HUES64 (cell line): ENCODE results near the gene GPR12.
"Not testable (repeated sequence)": the region's sequence is repeated elsewhere in the genome, so short reads cannot be mapped to it uniquely, and the experiment has no call there.

Source experiments
- H3K27ac ChIP-seq: 2 replicates; pipeline ENCODE4 v1.7.0; 2013; ENCODE audit warnings: low read depth, low read length, inconsistent platforms
- H3K27me3 ChIP-seq: 2 replicates; pipeline ENCODE4 v1.6.1; 2013; ENCODE audit warnings: mild to moderate bottlenecking, low read length; ENCODE audit not compliant: insufficient read depth
- H3K36me3 ChIP-seq: 2 replicates; pipeline ENCODE4 v1.6.1; 2013; ENCODE audit warnings: mild to moderate bottlenecking, low read length; ENCODE audit not compliant: insufficient read depth
- H3K4me1 ChIP-seq: 2 replicates; pipeline ENCODE4 v1.6.1; 2013; ENCODE audit warnings: mild to moderate bottlenecking, low read length, moderate library complexity; ENCODE audit not compliant: insufficient read depth
- H3K4me3 ChIP-seq: 2 replicates; pipeline ENCODE4 v1.5.1; 2013; ENCODE audit warnings: mild to moderate bottlenecking, low read length, moderate library complexity
- H3K9ac ChIP-seq: 2 replicates; pipeline ENCODE4 v1.6.1; 2013; ENCODE audit warnings: mild to moderate bottlenecking, low read depth, low read length
- H3K9me3 ChIP-seq: 2 replicates; pipeline ENCODE4 v1.6.1; 2013; ENCODE audit warnings: low read depth, low read length; ENCODE audit not compliant: insufficient read depth
- WGBS: fragments of 150-250, 120-280 bp; methylation state at CpG from one replicate; pipeline ENCODE4 v1.1.7; 2013; ENCODE audit warnings: missing lambda C conversion rate; 5-methylcytosine and 5-hydroxymethylcytosine counted together

GPR12 gene

GRCh38 chr13:26743971-26744370 lies 16.6 kb downstream of the GPR12 start:
- peaks cover 10% of the 10 kb centered on the region for H3K4me1 ChIP-seq
- H3K27me3 ChIP-seq, result peaks cover 20% of the 10 kb centered on the region; the same call in 1 of the 2 replicates
- H3K27ac ChIP-seq, result no peak overlapping the region
- no peak overlapping the region for H3K4me3 ChIP-seq
- H3K9me3 ChIP-seq, result peaks cover 9% of the 10 kb centered on the region; the same call in 1 of the 2 replicates
- 9% methylated on average over 4 of the region's 7 CpGs for whole genome bisulfite sequencing
- H3K36me3 ChIP-seq, result no peaks in the 10 kb centered on the region
- H3K9ac ChIP-seq, result no peak overlapping the region

GRCh38 chr13:26742691-26743358 lies 17.8 kb downstream of the GPR12 start:
- Histone ChIP-seq H3K9ac (no peak overlapping the region), H3K4me1 (peaks cover 10% of the 10 kb centered on the region), H3K27me3 (peaks cover 20% of the 10 kb centered on the region; the same call in 1 of the 2 replicates), H3K36me3 (no peaks in the 10 kb centered on the region), H3K27ac (no peak overlapping the region), H3K9me3 (peaks cover 16% of the 10 kb centered on the region), H3K4me3 (peak overlapping the region; percentile 5; the same call in 1 of the 2 replicates)
- 39% methylated on average over 24 of the region's 25 CpGs for WGBS

GRCh38 chr13:26735677-26736076 lies 24.9 kb downstream of the GPR12 start:
- H3K9ac ChIP-seq, result no peak overlapping the region
- WGBS, result 88% methylated on average over 9 of the region's 9 CpGs
- H3K36me3 ChIP-seq, result no peaks in the 10 kb centered on the region
- no peaks in the 10 kb centered on the region for H3K4me1 ChIP-seq
- no peak overlapping the region for H3K27ac ChIP-seq
- no peak overlapping the region for H3K4me3 ChIP-seq
- no peaks in the 10 kb centered on the region for H3K27me3 ChIP-seq
- H3K9me3 ChIP-seq, result peaks cover 20% of the 10 kb centered on the region

GRCh38 chr13:26727633-26728032 lies 33.0 kb downstream of the GPR12 start:
- H3K27me3 ChIP-seq, result no peaks in the 10 kb centered on the region
- no peaks in the 10 kb centered on the region for H3K4me1 ChIP-seq
- H3K4me3 ChIP-seq, result no peak overlapping the region
- H3K27ac ChIP-seq, result no peak overlapping the region
- no peaks in the 10 kb centered on the region for H3K9me3 ChIP-seq
- H3K36me3 ChIP-seq, result no peaks in the 10 kb centered on the region
- no peak overlapping the region for H3K9ac ChIP-seq

GRCh38 chr13:26727122-26727521 lies 33.5 kb downstream of the GPR12 start:
- Histone ChIP-seq H3K4me3 (no peak overlapping the region), H3K4me1 (no peaks in the 10 kb centered on the region), H3K27me3 (no peaks in the 10 kb centered on the region), H3K36me3 (no peaks in the 10 kb centered on the region), H3K9ac (no peak overlapping the region), H3K9me3 (no peaks in the 10 kb centered on the region), H3K27ac (no peak overlapping the region)
- 95% methylated on average over 3 of the region's 3 CpGs for WGBS

- Histone ChIP-seq H3K27me3 (no peaks in the 10 kb centered on the region), H3K9ac (no peak overlapping the region), H3K36me3 (no peaks in the 10 kb centered on the region), H3K27ac (no peak overlapping the region), H3K4me3 (no peak overlapping the region), H3K4me1 (no peaks in the 10 kb centered on the region), H3K9me3 (no peaks in the 10 kb centered on the region)
- WGBS, result 95% methylated on average over 8 of the region's 8 CpGs
These were observed 33.9 kb downstream of the GPR12 start for GRCh38 chr13:26726684-26727083.

- not testable (repeated sequence) for H3K4me1 ChIP-seq, H3K4me3 ChIP-seq, H3K9ac ChIP-seq, H3K27ac ChIP-seq, H3K27me3 ChIP-seq, H3K9me3 ChIP-seq, H3K36me3 ChIP-seq
- WGBS, result 98% methylated on average over 20 of the region's 31 CpGs
These were observed 37.0 kb downstream of the GPR12 start for GRCh38 chr13:26723620-26724019.

- H3K9me3 ChIP-seq, result no peaks in the 10 kb centered on the region
- H3K9ac ChIP-seq, result no peak overlapping the region
- H3K4me1 ChIP-seq, result no peaks in the 10 kb centered on the region
- H3K36me3 ChIP-seq, result no peaks in the 10 kb centered on the region
- H3K27ac ChIP-seq, result no peak overlapping the region
- H3K27me3 ChIP-seq, result no peaks in the 10 kb centered on the region
- no peak overlapping the region for H3K4me3 ChIP-seq
- 98% methylated on average over 5 of the region's 5 CpGs for WGBS
These were observed 38.3 kb downstream of the GPR12 start for GRCh38 chr13:26722321-26722720.

- H3K9me3 ChIP-seq, result no peaks in the 10 kb centered on the region
- H3K9ac ChIP-seq, result no peak overlapping the region
- no peaks in the 10 kb centered on the region for H3K36me3 ChIP-seq
- H3K27ac ChIP-seq, result no peak overlapping the region
- WGBS, result 91% methylated on average over 26 of the region's 26 CpGs
- no peaks in the 10 kb centered on the region for H3K4me1 ChIP-seq
- H3K4me3 ChIP-seq, result no peak overlapping the region
- H3K27me3 ChIP-seq, result no peaks in the 10 kb centered on the region
These were observed 39.1 kb downstream of the GPR12 start for GRCh38 chr13:26721251-26722121.

- no peaks in the 10 kb centered on the region for H3K4me1 ChIP-seq
- peaks cover under 1% of the 10 kb centered on the region; the same call in 1 of the 2 replicates for H3K9me3 ChIP-seq
- no peaks in the 10 kb centered on the region for H3K36me3 ChIP-seq
- no peak overlapping the region for H3K27ac ChIP-seq
- 85% methylated on average over 4 of the region's 5 CpGs for WGBS
- no peak overlapping the region for H3K4me3 ChIP-seq
- no peaks in the 10 kb centered on the region for H3K27me3 ChIP-seq
- no peak overlapping the region for H3K9ac ChIP-seq
These were observed 41.1 kb downstream of the GPR12 start for GRCh38 chr13:26719356-26719945.

- H3K27ac ChIP-seq, result no peak overlapping the region
- WGBS, result 91% methylated on average over 5 of the region's 5 CpGs
- H3K4me3 ChIP-seq, result no peak overlapping the region
- H3K9me3 ChIP-seq, result peaks cover 5% of the 10 kb centered on the region; the same call in 1 of the 2 replicates
- H3K4me1 ChIP-seq, result no peaks in the 10 kb centered on the region
- H3K27me3 ChIP-seq, result no peaks in the 10 kb centered on the region
- H3K9ac ChIP-seq, result no peak overlapping the region
- no peaks in the 10 kb centered on the region for H3K36me3 ChIP-seq
These were observed 41.7 kb downstream of the GPR12 start for GRCh38 chr13:26718872-26719271.
